Activated B cell treated with CpG ODN at 0.5 μM for 24 hours (primary cell): ENCODE data around the gene PKD1. TPM values are rescaled to one million over a fixed set of nuclear protein-coding genes. Genes with fewer than 3 reads are reported as not detected.
"Not testable (repeated sequence)": the region's sequence is repeated elsewhere in the genome, so short reads cannot be mapped to it uniquely, and the experiment has no call there.

Experiments
- ATAC-seq: fragments of 200-7000 bp; cut with Tn5 transposase; one replicate; pipeline ENCODE4 v1.10.0; 2021; ENCODE audit warnings: low read depth, mild to moderate bottlenecking, moderate library complexity
- CTCF ChIA-PET: fragments of 350-600 bp; sonication (Branson Sonifier 250); formaldehyde crosslinking; loops from one replicate; lab custom pipeline; 2021; ENCODE audit warnings: antibody characterized with exemption; lab: Charles Lee
- POLR2A ChIA-PET: fragments of 350-600 bp; sonication (Branson Sonifier 250); formaldehyde crosslinking; loops from one replicate; lab custom pipeline; 2021; ENCODE audit warnings: antibody characterized with exemption; lab: Charles Lee
- DNase-seq: peaks from one replicate; pipeline ENCODE4 v3.0.0; 2022
- H3K27ac Mint-ChIP-seq: one replicate; pipeline ENCODE4 v1.8.0; 2020; ENCODE audit warnings: mixed read lengths
- H3K27me3 Mint-ChIP-seq: one replicate; pipeline ENCODE4 v1.8.0; 2021; ENCODE audit warnings: mixed read lengths
- H3K36me3 Mint-ChIP-seq: one replicate; pipeline ENCODE4 v1.8.0; 2021; ENCODE audit warnings: low read depth, mixed read lengths
- H3K4me1 Mint-ChIP-seq: one replicate; pipeline ENCODE4 v1.8.0; 2021; ENCODE audit warnings: mixed read lengths
- H3K4me3 Mint-ChIP-seq: one replicate; pipeline ENCODE4 v1.8.0; 2020; ENCODE audit warnings: mild to moderate bottlenecking, mixed read lengths
- H3K9me3 Mint-ChIP-seq: one replicate; pipeline ENCODE4 v1.8.0; 2020; ENCODE audit warnings: mixed read lengths
- intact Hi-C: fragments of 100-400 bp; cut with micrococcal nuclease; formaldehyde crosslinking; loops from one replicate; pipeline ENCODE4 v1.15.1; 2024
- total RNA-seq: library from RNA; stranded (reverse); gene quantifications from 2 replicates; pipeline ENCODE4 v1.2.3, GENCODE V29; 2022
- TF ChIP-seq, protein P1 (sequence below): fragments of 200-600 bp; IDR thresholded peaks from one replicate; pipeline ENCODE4 v1.8.0; 2022; ENCODE audit warnings: antibody characterized with exemption, mild to moderate bottlenecking

Gene PKD1
- total RNA-seq, 1 donor from 2014 or later, result 84.2 TPM

DNA sequence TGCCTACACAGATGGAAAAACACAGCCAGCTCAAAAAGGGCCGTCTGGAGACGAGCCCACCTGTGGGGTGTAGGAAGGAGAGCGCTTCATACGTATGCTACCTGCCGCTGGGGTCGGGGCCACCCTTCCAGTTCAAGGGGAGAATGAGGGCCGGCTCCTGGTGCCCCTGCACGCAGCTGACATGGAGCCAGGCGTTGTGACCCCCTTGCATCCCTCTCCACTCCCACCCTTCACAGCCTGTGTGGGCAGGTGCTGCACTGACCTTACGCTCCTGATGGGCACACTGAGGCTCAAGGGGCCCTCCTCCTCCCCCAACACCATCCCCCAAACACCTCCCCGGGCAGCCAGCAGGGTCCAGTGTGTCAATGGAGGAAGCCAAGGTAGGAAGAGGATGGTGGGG, 10.1 kb downstream of the PKD1 start:
- H3K36me3 Mint-ChIP-seq, CTCF ChIA-PET, H3K27me3 Mint-ChIP-seq, DNase-seq, POLR2A ChIA-PET, intact Hi-C loops, H3K27ac Mint-ChIP-seq, H3K9me3 Mint-ChIP-seq, ATAC-seq, H3K4me3 Mint-ChIP-seq: not testable (repeated sequence)
- H3K4me1 Mint-ChIP-seq, result peaks cover 27% of the 10 kb centered on the region

DNA sequence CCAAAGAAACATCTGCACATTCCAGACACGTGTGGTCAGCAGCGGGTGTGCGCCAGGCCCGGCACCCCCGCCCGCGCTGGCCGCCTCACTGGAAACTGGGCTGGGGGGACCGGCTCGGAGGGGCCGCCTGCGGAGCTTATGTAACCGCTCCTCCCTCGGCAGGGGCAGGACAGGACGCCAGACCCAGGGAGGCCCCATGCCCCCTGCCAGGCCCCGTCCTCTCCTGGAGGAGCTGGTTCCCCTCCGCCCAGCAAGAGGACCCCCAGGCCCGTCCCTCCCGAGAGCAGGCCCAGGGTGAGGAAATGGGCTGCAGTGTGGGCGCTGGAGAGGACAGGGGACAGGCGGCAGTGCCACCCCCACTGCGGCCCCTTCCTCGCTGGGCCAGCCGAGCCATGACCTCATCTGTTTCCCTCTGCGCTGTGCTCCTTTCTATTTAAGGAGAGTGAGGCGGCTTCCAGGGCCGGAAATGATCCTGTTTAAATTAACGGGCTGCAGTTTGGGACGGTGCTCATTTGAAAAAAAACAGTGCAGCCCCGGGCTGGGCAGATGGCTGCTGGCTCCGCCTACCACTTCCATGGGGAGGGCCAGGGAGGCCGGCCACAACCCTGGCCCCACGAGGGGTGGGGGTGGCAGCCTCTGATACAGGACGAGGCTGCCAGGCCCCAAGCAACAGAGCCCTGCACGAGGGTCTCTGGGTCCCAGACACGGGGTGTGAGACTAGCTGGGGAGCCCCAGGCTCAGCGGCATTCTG, 10.8 kb downstream of the PKD1 start:
- peaks cover 27% of the 10 kb centered on the region for H3K4me1 Mint-ChIP-seq
- H3K27ac Mint-ChIP-seq, H3K27me3 Mint-ChIP-seq, POLR2A ChIA-PET, H3K4me3 Mint-ChIP-seq, H3K9me3 Mint-ChIP-seq, DNase-seq, H3K36me3 Mint-ChIP-seq, CTCF ChIA-PET, ATAC-seq: not testable (repeated sequence)
- intact Hi-C loops, result loop anchor here (5.0 kb wide), 1 partner anchor 78 kb away; the partner anchor contains the start of genes NTHL1 and TSC2

DNA sequence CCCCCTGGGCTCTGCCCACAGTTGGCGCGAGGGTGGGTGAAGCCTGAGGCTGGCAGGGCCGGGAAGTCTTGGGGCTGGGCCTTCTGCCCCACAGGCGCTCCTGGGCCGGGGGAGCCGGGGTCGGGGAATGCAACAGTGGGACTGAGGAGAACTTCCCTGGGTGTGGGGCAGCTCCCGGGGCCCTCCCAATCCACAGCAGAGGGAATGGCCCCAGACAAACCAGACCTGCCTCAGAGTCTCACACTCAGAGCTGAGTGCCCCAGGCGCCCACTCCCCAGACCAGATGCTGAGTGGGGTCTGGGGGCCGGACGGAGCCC, 11.4 kb downstream of the PKD1 start:
- H3K4me3 Mint-ChIP-seq, H3K36me3 Mint-ChIP-seq, H3K9me3 Mint-ChIP-seq, CTCF ChIA-PET, ATAC-seq, DNase-seq, POLR2A ChIA-PET, H3K27me3 Mint-ChIP-seq, H3K27ac Mint-ChIP-seq: not testable (repeated sequence)
- intact Hi-C loops, result loop anchor here (5.0 kb wide), 1 partner anchor 77 kb away; the partner anchor contains the start of genes NTHL1 and TSC2
- peaks cover 27% of the 10 kb centered on the region for H3K4me1 Mint-ChIP-seq

DNA sequence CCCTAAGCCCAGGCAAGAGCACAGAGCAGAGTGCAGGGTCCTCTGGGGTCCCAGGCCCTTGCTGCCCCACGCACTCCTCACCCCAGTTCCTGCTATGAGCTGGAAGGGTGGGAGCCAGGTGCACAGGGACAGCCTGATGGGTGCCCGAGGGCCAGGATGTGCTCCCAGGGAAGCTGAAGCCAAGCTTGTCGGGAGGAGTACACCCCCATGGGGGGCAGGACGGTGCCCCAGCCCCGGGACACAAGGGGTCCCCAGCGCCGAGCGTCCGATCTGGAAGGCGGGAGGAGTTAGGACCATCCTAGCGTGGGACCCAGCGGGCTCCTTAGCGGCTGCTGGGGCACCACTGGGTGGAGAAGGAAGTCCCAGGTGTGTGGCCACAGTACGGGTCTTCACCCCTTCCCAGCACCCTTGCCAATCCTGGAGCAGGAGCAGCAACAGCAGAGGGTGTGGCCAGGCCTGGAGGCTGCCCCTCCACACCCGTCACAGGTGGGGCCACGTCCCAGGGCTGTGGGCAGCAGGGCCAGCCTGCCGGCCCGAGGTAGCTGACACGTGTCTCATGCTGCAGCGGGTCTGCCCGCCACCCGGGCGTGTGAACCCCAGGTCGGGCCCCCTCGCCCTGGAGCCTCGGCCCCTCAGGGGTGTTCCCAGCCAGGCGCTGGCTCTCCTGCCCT, 11.9 kb downstream of the PKD1 start:
- peaks cover 25% of the 10 kb centered on the region for H3K4me1 Mint-ChIP-seq
- ATAC-seq, POLR2A ChIA-PET, H3K36me3 Mint-ChIP-seq, H3K4me3 Mint-ChIP-seq, H3K27me3 Mint-ChIP-seq, H3K27ac Mint-ChIP-seq, H3K9me3 Mint-ChIP-seq, DNase-seq: not testable (repeated sequence)
- intact Hi-C loops, result loop anchor here (5.0 kb wide), 1 partner anchor 77 kb away; the partner anchor contains the start of genes NTHL1 and TSC2
- CTCF ChIA-PET, result interaction anchor here (0.6 kb wide), 1 partner anchor 17 kb away, joined by 3 read pairs; no protein-coding TSS in a partner anchor

DNA sequence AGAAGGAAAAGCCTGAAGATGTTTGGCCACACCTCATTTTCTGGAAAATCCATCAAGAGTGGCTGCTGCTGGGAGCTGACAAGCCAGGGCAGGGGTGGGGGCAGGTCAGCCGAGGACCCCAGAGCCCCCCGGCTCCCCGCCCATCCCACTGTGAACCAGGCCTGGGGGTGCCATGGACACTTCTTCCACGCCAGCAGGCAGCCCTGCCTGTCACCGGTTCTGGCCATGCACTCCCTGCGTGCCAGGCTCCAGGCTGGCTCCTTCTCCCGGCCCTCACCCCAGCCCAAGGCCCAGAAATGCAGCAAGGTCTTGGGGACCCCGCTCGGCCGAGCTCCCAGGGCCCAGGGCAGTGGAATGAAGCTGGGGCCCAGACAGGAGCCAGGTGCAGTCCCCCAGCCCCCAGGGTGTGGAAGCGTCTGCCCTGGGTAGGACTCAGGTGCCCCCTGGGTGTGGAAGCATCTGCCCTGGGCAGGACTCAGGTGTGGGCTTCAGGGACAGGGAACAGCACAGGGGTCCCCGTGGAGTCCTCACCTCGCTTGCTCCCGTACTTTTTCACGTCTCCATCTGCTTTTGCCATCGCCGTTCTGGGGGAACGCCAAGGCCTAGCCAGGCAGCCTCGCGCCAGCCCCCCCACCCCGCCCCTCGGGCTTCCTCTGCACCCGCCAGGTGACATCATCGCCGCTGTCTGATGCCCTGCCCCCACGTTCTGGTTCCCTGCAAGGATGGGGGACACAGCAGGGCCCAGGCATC, 12.6 kb downstream of the PKD1 start:
- H3K36me3 Mint-ChIP-seq, H3K9me3 Mint-ChIP-seq, ATAC-seq, H3K4me3 Mint-ChIP-seq, DNase-seq, POLR2A ChIA-PET, H3K27me3 Mint-ChIP-seq, H3K27ac Mint-ChIP-seq: not testable (repeated sequence)
- CTCF ChIA-PET, result interaction anchor here (0.6 kb wide), 1 partner anchor 18 kb away, joined by 3 read pairs; no protein-coding TSS in a partner anchor
- intact Hi-C loops, result loop anchor here (5.0 kb wide), 1 partner anchor 76 kb away; the partner anchor contains the start of genes NTHL1 and TSC2
- peaks cover 20% of the 10 kb centered on the region for H3K4me1 Mint-ChIP-seq

DNA sequence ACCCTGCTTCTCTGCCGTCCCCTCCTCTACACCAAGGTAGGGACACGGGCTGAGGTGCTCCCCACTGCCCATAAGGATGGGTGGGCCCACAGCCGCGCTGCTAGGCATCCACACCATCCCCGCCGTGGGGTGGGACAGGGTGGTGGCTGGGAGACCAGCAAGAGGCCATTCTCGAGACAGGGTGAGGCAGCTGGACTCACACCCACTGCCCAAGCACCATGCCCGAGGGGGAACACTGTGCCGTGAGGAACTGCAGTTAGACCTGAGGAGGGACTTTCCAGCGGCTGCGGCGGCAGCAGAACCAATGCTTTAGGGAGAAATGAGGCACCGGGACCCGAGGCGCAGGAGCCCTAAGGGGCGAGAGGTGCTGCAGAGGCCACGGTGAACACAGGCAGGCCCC, 13.3 kb downstream of the PKD1 start:
- peaks cover 18% of the 10 kb centered on the region for H3K4me1 Mint-ChIP-seq
- ChIA-PET POLR2A (interaction anchor here (1.7 kb wide), 1 partner anchor 32 kb away, joined by 10 read pairs; the partner anchor contains the start of gene TRAF7), CTCF (no interaction called here)
- H3K36me3 Mint-ChIP-seq, result no peaks in the 10 kb centered on the region
- ATAC-seq (no peak), DNase-seq (no peak)
- H3K27ac Mint-ChIP-seq, result no peak overlapping the region
- no peak overlapping the region for H3K4me3 Mint-ChIP-seq
- TF ChIP-seq, protein P1, sequence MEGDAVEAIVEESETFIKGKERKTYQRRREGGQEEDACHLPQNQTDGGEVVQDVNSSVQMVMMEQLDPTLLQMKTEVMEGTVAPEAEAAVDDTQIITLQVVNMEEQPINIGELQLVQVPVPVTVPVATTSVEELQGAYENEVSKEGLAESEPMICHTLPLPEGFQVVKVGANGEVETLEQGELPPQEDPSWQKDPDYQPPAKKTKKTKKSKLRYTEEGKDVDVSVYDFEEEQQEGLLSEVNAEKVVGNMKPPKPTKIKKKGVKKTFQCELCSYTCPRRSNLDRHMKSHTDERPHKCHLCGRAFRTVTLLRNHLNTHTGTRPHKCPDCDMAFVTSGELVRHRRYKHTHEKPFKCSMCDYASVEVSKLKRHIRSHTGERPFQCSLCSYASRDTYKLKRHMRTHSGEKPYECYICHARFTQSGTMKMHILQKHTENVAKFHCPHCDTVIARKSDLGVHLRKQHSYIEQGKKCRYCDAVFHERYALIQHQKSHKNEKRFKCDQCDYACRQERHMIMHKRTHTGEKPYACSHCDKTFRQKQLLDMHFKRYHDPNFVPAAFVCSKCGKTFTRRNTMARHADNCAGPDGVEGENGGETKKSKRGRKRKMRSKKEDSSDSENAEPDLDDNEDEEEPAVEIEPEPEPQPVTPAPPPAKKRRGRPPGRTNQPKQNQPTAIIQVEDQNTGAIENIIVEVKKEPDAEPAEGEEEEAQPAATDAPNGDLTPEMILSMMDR, result no peak
- H3K9me3 Mint-ChIP-seq, result no peaks in the 10 kb centered on the region
- no peaks in the 10 kb centered on the region for H3K27me3 Mint-ChIP-seq
- intact Hi-C loops, result loop anchor here (5.0 kb wide), 1 partner anchor 75 kb away; the partner anchor contains the start of genes NTHL1 and TSC2

DNA sequence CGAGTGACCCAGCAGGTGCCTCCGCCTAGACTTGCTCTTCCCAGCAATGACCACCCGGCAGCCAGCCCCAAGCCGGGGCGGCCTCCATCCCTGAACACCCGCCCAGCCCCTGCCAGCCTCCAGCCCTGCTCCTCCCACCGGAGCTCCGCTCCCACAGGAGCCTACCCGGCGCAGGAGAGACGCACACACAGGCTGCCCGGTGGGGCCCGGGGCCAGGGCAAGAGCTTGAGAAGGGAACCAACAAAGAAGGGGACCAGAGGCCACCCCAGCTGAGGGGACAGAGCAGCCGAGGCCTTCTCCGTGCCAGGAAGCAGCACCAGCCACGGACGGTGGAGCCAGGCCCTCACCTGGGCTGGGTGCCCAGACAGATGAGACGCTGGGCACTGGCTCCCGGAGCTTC, 13.8 kb downstream of the PKD1 start:
- Mint-ChIP-seq H3K4me1 (peaks cover 15% of the 10 kb centered on the region), H3K4me3 (no peak overlapping the region), H3K9me3 (no peaks in the 10 kb centered on the region), H3K36me3 (no peaks in the 10 kb centered on the region), H3K27me3 (no peaks in the 10 kb centered on the region), H3K27ac (no peak overlapping the region)
- TF ChIP-seq, protein P1, result no peak
- DNase-seq (no peak), ATAC-seq (no peak)
- POLR2A ChIA-PET, result interaction anchor here (0.6 to 1.7 kb wide), 2 partner anchors 33 to 366 kb away, joined by 3 to 10 read pairs; partner anchors contain the start of gene TRAF7
- CTCF ChIA-PET, result interaction anchor here (1.0 to 1.4 kb wide), 4 partner anchors 19 to 217 kb away, joined by 3 to 11 read pairs (median 4); no protein-coding TSS in a partner anchor
- intact Hi-C loops, result loop anchor here (1.0 to 5.0 kb wide), 2 partner anchors 18 to 75 kb away; partner anchors contain the start of genes NTHL1 and TSC2

DNA sequence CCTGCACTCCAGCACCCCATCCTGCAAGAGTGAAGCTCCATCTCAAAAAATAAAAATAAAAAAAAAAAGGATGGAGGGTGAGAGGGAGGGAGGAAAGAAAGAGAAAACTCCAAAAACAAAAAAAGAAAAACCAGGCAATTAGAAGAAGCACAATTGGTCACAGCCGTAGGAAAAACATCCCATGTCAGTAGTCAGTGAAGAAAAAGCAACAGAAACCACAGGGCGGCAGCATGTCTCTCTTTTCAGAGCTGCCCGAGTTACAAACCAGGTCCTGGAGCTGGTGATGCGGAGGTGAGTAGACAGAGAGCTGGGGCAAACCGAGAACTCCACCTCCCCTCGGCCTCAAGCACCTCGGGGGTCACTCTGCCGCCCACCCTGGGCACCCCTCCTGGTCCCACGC, 14.4 kb downstream of the PKD1 start:
- ChIA-PET CTCF (interaction anchor here (1.0 to 1.4 kb wide), 5 partner anchors 19 to 217 kb away, joined by 3 to 11 read pairs (median 3); partner anchors contain the start of gene TRAF7), POLR2A (interaction anchor here (0.6 to 1.7 kb wide), 3 partner anchors 32 to 367 kb away, joined by 3 to 10 read pairs (median 5); partner anchors contain the start of gene TRAF7)
- peaks cover 13% of the 10 kb centered on the region for H3K4me1 Mint-ChIP-seq
- DNase-seq, H3K36me3 Mint-ChIP-seq, H3K4me3 Mint-ChIP-seq, H3K27ac Mint-ChIP-seq, H3K9me3 Mint-ChIP-seq, H3K27me3 Mint-ChIP-seq: not testable (repeated sequence)
- peak; percentile 58 for ATAC-seq
- intact Hi-C loops, result loop anchor here (1.0 to 5.0 kb wide), 2 partner anchors 19 to 74 kb away; partner anchors contain the start of genes NTHL1 and TSC2
